GM12891 (cell line): Measurements from ENCODE around the gene ZNF70.

Source experiments
- POLR2A ChIP-seq: IDR thresholded peaks from 2 replicates; pipeline ENCODE4 v1.6.1; 2011; ENCODE audit warnings: low read depth, low read length, control low read depth
- POLR2AphosphoS5 ChIP-seq: IDR thresholded peaks from 2 replicates; pipeline ENCODE4 v1.6.1; 2011; ENCODE audit warnings: low read depth, low read length, control low read depth
- POU2F2 ChIP-seq: IDR thresholded peaks from 2 replicates; pipeline ENCODE4 v1.6.1; 2011; ENCODE audit warnings: low read depth, mild to moderate bottlenecking, control low read depth, low read length, moderate library complexity
- SPI1 ChIP-seq: IDR thresholded peaks from 2 replicates; pipeline ENCODE4 v1.6.1; 2011; ENCODE audit warnings: low read depth, low read length, control low read depth

DNA sequence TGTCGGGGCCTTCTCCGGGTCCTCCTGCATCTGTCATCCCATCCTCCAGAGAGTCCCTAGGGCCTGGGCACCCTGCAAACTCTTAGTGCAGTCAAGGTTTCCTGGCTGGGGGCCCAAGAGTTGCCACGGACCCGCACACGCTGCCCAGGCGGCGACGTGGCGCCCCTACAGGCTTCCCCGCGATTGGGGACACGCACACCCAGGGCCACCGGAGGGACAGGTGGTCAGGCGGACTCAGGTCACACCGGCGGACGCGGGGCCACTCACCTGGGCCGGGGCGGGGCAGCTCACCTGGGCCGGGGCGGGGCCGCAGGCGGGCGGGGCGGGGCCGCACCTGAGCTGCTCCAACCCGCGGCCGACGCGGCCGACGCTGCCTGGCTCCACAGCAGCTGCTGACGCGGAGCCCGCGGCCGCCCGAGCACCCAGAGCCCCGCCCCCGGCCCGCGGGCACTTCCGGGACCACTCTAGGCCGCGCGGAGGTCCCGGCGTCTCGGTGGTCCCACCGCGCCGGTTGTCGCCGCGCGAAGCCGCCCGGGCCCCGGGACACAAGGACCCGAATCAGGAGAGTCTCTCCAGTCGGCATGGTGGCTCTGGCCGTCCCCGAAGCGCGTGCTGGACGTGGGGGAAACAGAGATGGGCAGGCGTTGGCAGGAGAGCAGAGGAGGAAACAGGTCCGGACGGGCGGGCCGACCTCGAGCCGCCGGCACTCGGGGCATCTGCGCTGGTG is at the start of gene ZNF70:
- no peak for TF ChIP-seq POLR2A
- no peak for TF ChIP-seq POLR2AphosphoS5
- TF ChIP-seq SPI1: no peak
- no peak for TF ChIP-seq POU2F2
